ENCODE measurements around the gene SNAP29.
"Not testable (repeated sequence)": the region's sequence is repeated elsewhere in the genome, so short reads cannot be mapped to it uniquely, and the experiment has no call there.

SNAP29 gene

GRCh38 chr22:20867179-20868024 lies 8.6 kb downstream of the SNAP29 start:
- no peak for DNase-seq

GRCh38 chr22:20868025-20868962 lies 9.5 kb downstream of the SNAP29 start:
- no peak for DNase-seq

- DNase-seq: no peak
Measured at GRCh38 chr22:20869234-20869633, 10.4 kb downstream of the SNAP29 start.

- no peak for DNase-seq
Measured at GRCh38 chr22:20873214-20873613, 14.4 kb downstream of the SNAP29 start.

- DNase-seq: no peak
Measured at GRCh38 chr22:20875296-20875695, 16.5 kb downstream of the SNAP29 start.

- no peak for DNase-seq
Measured at GRCh38 chr22:20877715-20878114, 18.9 kb downstream of the SNAP29 start.

- DNase-seq: no peak
Measured at GRCh38 chr22:20881231-20881630, 22.4 kb downstream of the SNAP29 start.

- no peak for DNase-seq
Measured at GRCh38 chr22:20881869-20882815, 23.3 kb downstream of the SNAP29 start.

GRCh38 chr22:20882855-20883254 lies 24.0 kb downstream of the SNAP29 start:
- DNase-seq: no peak

GRCh38 chr22:20884454-20884853 lies 25.6 kb downstream of the SNAP29 start:
- no peak for DNase-seq

- no peak for DNase-seq
Measured at GRCh38 chr22:20885017-20885556, 26.3 kb downstream of the SNAP29 start.

- DNase-seq: peak; percentile 12 to 15
Measured at GRCh38 chr22:20885557-20886323, 26.9 kb downstream of the SNAP29 start.

GRCh38 chr22:20887375-20887774 lies 28.6 kb downstream of the SNAP29 start:
- DNase-seq: no peak

GRCh38 chr22:20889025-20889704 lies 30.4 kb downstream of the SNAP29 start:
- no peak for DNase-seq

- DNase-seq: no peak
Measured at GRCh38 chr22:20889904-20890540, 31.2 kb downstream of the SNAP29 start.

- no peak for DNase-seq
Measured at GRCh38 chr22:20890975-20891374, 32.2 kb downstream of the SNAP29 start.

- not testable (repeated sequence) for DNase-seq
Measured at GRCh38 chr22:20897737-20898136, 38.9 kb downstream of the SNAP29 start.

- no peak for DNase-seq
Measured at GRCh38 chr22:20899827-20900423, 41.1 kb downstream of the SNAP29 start.

- DNase-seq: not testable (repeated sequence)
Measured at GRCh38 chr22:20901093-20902033, 42.6 kb downstream of the SNAP29 start.

Data from activated CD4-positive, alpha-beta T cell treated with anti-CD3 and anti-CD28 coated beads, Interleukin-2, amount 50 U/mL, for 4 hours (primary cell).